ENCODE results near the gene OR52N4. TPM values are rescaled to one million over a fixed set of nuclear protein-coding genes. Genes with fewer than 3 reads are reported as not detected.
"Not testable (repeated sequence)": the region's sequence is repeated elsewhere in the genome, so short reads cannot be mapped to it uniquely, and the experiment has no call there.

The OR52N4 gene
- total and polyA plus RNA-seq, 2 donors (not counting 1 experiment from before 2014, with no cell fraction given), result 0.08 to 0.33 TPM

DNA sequence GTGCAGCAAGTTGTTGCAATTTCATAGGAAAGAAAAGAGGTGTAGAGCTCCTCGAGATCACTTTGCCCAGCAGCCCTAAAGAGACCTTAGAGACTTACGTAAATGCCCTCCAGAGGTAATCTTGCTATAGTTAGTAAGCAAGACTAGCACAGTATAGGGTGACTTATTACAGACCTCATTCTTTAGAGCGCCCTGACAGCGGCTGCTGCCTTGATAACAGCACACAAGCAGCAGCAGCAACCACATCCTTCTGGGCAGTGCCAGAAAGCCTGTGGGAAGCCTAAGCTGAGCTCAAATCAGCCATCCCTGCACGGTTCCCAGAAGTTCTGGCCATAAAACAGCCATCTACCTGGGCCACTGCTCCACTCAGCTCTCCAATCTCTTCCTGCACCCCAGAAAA is 40.3 kb upstream of the OR52N4 start:
- Histone ChIP-seq H3K4me3 (replicated peaks in 1 of 4; ENCODE audit: control extremely low read depth in 1 of 4, insufficient read depth in 1 of 4, low read depth in 3 of 4, low read length in 4 of 4) (no peak overlapping the region), H3K79me2 (ENCODE audit: control insufficient read depth, insufficient read depth, low read length) (no peaks in the 10 kb centered on the region), H3K27me3 (ENCODE audit: control insufficient read depth, insufficient read depth, low read length) (no peaks in the 10 kb centered on the region), H3K27ac (ENCODE audit: insufficient read depth, low read length) (no peak overlapping the region), H3K4me2 (ENCODE audit: extremely low read depth, insufficient read depth, low read length) (no peak overlapping the region), H3K36me3 (ENCODE audit: control insufficient read depth, insufficient read depth, low read length) (peaks cover 2% of the 10 kb centered on the region), H3K9ac (ENCODE audit: insufficient read depth, low read length) (no peak overlapping the region), H3K4me1 (ENCODE audit: control insufficient read depth, extremely low read depth, insufficient read depth, low read length) (no peaks in the 10 kb centered on the region), H4K20me1 (ENCODE audit: control insufficient read depth, extremely low read depth, insufficient read depth, low read length) (no peaks in the 10 kb centered on the region), H3K9me3 (ENCODE audit: control insufficient read depth, insufficient read depth, low read depth, low read length) (no peaks in the 10 kb centered on the region), H2AFZ (ENCODE audit: low read length) (no peak overlapping the region)
- DNase-seq (ENCODE audit: low read depth in 2 of 2), result peak in 1 of 2 donors; percentile 56
- TF ChIP-seq EZH2 (IDR thresholded peaks at IDR 0.05; ENCODE audit: low read length, missing control alignments) (no peak), CTCF (conservative IDR thresholded peaks at IDR 0.05 in 1 of 2, IDR thresholded peaks at IDR 0.05 in 1 of 2; ENCODE audit: low read depth in 1 of 2, low read length in 2 of 2) (no peak)

- not testable (repeated sequence) for H2AFZ ChIP-seq (ENCODE audit: low read length); H3K9me3 ChIP-seq (ENCODE audit: control insufficient read depth, insufficient read depth, low read depth, low read length); H3K36me3 ChIP-seq (ENCODE audit: control insufficient read depth, insufficient read depth, low read length); H3K9ac ChIP-seq (ENCODE audit: insufficient read depth, low read length); H4K20me1 ChIP-seq (ENCODE audit: control insufficient read depth, extremely low read depth, insufficient read depth, low read length); H3K4me3 ChIP-seq (replicated peaks in 1 of 4; ENCODE audit: control extremely low read depth in 1 of 4, insufficient read depth in 1 of 4, low read depth in 3 of 4, low read length in 4 of 4); H3K79me2 ChIP-seq (ENCODE audit: control insufficient read depth, insufficient read depth, low read length); DNase-seq (ENCODE audit: low read depth in 2 of 2); H3K27ac ChIP-seq (ENCODE audit: insufficient read depth, low read length); H3K27me3 ChIP-seq (ENCODE audit: control insufficient read depth, insufficient read depth, low read length); H3K4me2 ChIP-seq (ENCODE audit: extremely low read depth, insufficient read depth, low read length); H3K4me1 ChIP-seq (ENCODE audit: control insufficient read depth, extremely low read depth, insufficient read depth, low read length)
These were observed 37.5 kb upstream of the OR52N4 start for GRCh38 chr11:5716518-5716917.

GRCh38 chr11:5719703-5720495 is 34.1 kb upstream of the OR52N4 start:
- TF ChIP-seq CTCF (conservative IDR thresholded peaks at IDR 0.05 in 1 of 2, IDR thresholded peaks at IDR 0.05 in 1 of 2; ENCODE audit: low read depth in 1 of 2, low read length in 2 of 2) (no peak), EZH2 (IDR thresholded peaks at IDR 0.05; ENCODE audit: low read length, missing control alignments) (no peak)
- no peak overlapping the region for H3K9ac ChIP-seq (ENCODE audit: insufficient read depth, low read length)
- peak in 1 of 2 donors; percentile 17 for DNase-seq (ENCODE audit: low read depth in 2 of 2)
- H2AFZ ChIP-seq (ENCODE audit: low read length), result no peak overlapping the region
- no peak overlapping the region for H3K4me2 ChIP-seq (ENCODE audit: extremely low read depth, insufficient read depth, low read length)
- H3K36me3 ChIP-seq (ENCODE audit: control insufficient read depth, insufficient read depth, low read length), result no peaks in the 10 kb centered on the region
- no peaks in the 10 kb centered on the region for H3K9me3 ChIP-seq (ENCODE audit: control insufficient read depth, insufficient read depth, low read depth, low read length)
- H3K27ac ChIP-seq (ENCODE audit: insufficient read depth, low read length), result no peak overlapping the region
- H4K20me1 ChIP-seq (ENCODE audit: control insufficient read depth, extremely low read depth, insufficient read depth, low read length), result no peaks in the 10 kb centered on the region
- H3K27me3 ChIP-seq (ENCODE audit: control insufficient read depth, insufficient read depth, low read length), result no peaks in the 10 kb centered on the region
- H3K79me2 ChIP-seq (ENCODE audit: control insufficient read depth, insufficient read depth, low read length), result no peaks in the 10 kb centered on the region
- no peaks in the 10 kb centered on the region for H3K4me1 ChIP-seq (ENCODE audit: control insufficient read depth, extremely low read depth, insufficient read depth, low read length)
- H3K4me3 ChIP-seq (replicated peaks in 1 of 4; ENCODE audit: control extremely low read depth in 1 of 4, insufficient read depth in 1 of 4, low read depth in 3 of 4, low read length in 4 of 4), result no peak overlapping the region
